GM18498 (cell line): ENCODE measurements around the gene LAMB3.
A peak's percentile ranks its signal among the peaks of the same experiment; 100 is the strongest.

ENCODE experiments used
- ATAC-seq: cut with Tn5 transposase; IDR thresholded peaks from one replicate; pipeline ENCODE4 v1.9.1; 2021; ENCODE audit warnings: mild to moderate bottlenecking, moderate library complexity; ENCODE audit not compliant: unreplicated experiment

Gene LAMB3

GRCh38 chr1:209567698-209568175, 84.5 kb downstream of the LAMB3 start:
- ATAC-seq = no peak

- ATAC-seq = peak; percentile 90
Observed at GRCh38 chr1:209565759-209566678, 86.2 kb downstream of the LAMB3 start.
